Measurements from ENCODE around the gene TMEM164. TPM values are rescaled to one million over a fixed set of nuclear protein-coding genes. Genes with fewer than 3 reads are reported as not detected.

Gene TMEM164
- total and polyA plus RNA-seq, 10 of the 15 experiments (the other 5 are each of a cell fraction or from before 2014, with no cell fraction given) = 0.61 to 18.3 (median 7.0) TPM

DNA sequence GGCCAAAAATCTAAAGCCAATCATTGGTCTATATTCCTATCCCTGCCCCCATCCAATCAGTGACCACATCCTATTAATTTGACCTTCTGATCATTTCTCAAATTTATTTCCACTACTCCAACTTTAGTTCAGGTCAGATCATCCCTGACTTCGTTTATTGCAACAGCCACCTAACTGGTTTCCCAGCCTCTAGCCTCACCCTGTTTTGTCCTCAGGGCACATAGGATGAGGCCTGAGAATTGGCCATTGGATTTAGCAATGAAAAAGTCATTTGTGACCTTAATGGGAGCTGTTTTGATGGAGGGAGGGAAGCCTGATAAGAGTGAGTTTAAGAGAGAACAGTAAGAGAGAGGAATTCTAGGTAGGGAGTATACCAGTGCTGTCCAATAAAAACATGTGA, 160.0 kb downstream of the TMEM164 start (continued):
- TF ChIP-seq, protein P1, sequence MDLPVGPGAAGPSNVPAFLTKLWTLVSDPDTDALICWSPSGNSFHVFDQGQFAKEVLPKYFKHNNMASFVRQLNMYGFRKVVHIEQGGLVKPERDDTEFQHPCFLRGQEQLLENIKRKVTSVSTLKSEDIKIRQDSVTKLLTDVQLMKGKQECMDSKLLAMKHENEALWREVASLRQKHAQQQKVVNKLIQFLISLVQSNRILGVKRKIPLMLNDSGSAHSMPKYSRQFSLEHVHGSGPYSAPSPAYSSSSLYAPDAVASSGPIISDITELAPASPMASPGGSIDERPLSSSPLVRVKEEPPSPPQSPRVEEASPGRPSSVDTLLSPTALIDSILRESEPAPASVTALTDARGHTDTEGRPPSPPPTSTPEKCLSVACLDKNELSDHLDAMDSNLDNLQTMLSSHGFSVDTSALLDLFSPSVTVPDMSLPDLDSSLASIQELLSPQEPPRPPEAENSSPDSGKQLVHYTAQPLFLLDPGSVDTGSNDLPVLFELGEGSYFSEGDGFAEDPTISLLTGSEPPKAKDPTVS (IDR thresholded peaks at IDR 0.05; ENCODE audit: low read depth, low read length) = no peak
- TF ChIP-seq ASH2L (IDR thresholded peaks at IDR 0.05; ENCODE audit: borderline replicate concordance, low read depth) (no peak), MEF2B (IDR thresholded peaks at IDR 0.05; ENCODE audit: partially characterized antibody, poor library complexity, severe bottlenecking) (no peak), ZNF24 (IDR thresholded peaks at IDR 0.05) (no peak), STAT3 (IDR thresholded peaks at IDR 0.05; ENCODE audit: low read depth, low read length) (no peak), KLF5 (IDR thresholded peaks at IDR 0.05; ENCODE audit: partially characterized antibody) (no peak), MEF2A (IDR thresholded peaks at IDR 0.05; ENCODE audit: insufficient read depth, low read depth, low read length) (no peak), MXI1 (IDR thresholded peaks at IDR 0.05; ENCODE audit: low read depth, low read length) (no peak), RAD21 (IDR thresholded peaks at IDR 0.05; ENCODE audit: insufficient read depth, low read depth, low read length) (no peak), RAD51 (IDR thresholded peaks at IDR 0.05) (no peak)
- TF ChIP-seq, protein P2, sequence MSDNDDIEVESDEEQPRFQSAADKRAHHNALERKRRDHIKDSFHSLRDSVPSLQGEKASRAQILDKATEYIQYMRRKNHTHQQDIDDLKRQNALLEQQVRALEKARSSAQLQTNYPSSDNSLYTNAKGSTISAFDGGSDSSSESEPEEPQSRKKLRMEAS (IDR thresholded peaks at IDR 0.05; ENCODE audit: low read depth, low read length) = no peak

DNA sequence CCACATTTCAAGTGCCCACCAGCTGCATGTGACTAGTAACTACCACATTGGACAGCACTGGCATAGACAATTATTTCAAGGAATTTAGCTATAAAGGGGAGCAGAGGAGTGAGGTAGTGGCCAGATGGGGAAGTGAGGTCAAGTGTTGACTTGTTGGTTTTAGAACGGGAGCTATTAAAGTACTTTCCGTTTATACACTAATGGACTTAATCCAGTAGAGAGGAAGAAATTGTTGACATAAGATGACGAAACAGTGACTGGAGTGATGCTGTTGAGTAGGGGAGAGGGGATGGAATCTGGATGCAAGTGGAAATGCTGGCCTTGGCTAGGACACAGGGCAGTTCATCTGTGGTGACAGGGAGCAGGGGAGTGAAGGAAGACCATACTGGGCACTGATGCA, 160.6 kb downstream of the TMEM164 start:
- H2AFZ ChIP-seq (ENCODE audit: control insufficient read depth, low read depth, low read length) = no peak overlapping the region
- FAIRE-seq = no peak
- H3K36me3 ChIP-seq (ENCODE audit: control insufficient read depth in 2 of 2, insufficient read depth in 2 of 2, low read length in 1 of 2) = no peaks in the 10 kb centered on the region; a peak in 1 of 4 replicates
- intact Hi-C loops (cut with micrococcal nuclease; ENCODE audit: unreplicated experiment) (loop anchor here (5.0 kb wide), 1 partner anchor 689 kb away; no protein-coding TSS in a partner anchor), in situ Hi-C loops (cut with MboI) (loop anchor here (5.0 to 25.0 kb wide), 2 partner anchors 244 to 524 kb away; no protein-coding TSS in a partner anchor)
- SMC1A ChIA-PET (ENCODE audit: uncharacterized antibody, unreplicated experiment) = interaction anchor here (0.9 to 2.4 kb wide), 4 partner anchors 147 to 249 kb away, joined by 3 to 7 read pairs (median 4); no protein-coding TSS in a partner anchor
- no peaks in the 10 kb centered on the region for H3K79me2 ChIP-seq (ENCODE audit: control insufficient read depth, insufficient read depth, low read length)
- H3K4me2 ChIP-seq (ENCODE audit: control insufficient read depth, insufficient read depth) = no peak overlapping the region
- H4K20me1 ChIP-seq (ENCODE audit: control insufficient read depth, insufficient read depth) = no peaks in the 10 kb centered on the region
- no peak overlapping the region for H3K9ac ChIP-seq (ENCODE audit: control insufficient read depth, insufficient read depth, low read length)
- no TSS peak for BruUV-seq (replicated peaks)
- ATAC-seq = no peak
- CTCF ChIA-PET = interaction anchor here (0.7 to 23.7 kb wide), 7 partner anchors 9 to 247 kb away, joined by 3 to 792 read pairs (median 5); no protein-coding TSS in a partner anchor
- peaks cover 11% of the 10 kb centered on the region for H3K4me1 ChIP-seq (ENCODE audit: control insufficient read depth, insufficient read depth, low read length)
- no peaks in the 10 kb centered on the region for H3K9me3 ChIP-seq (replicated peaks; ENCODE audit: control insufficient read depth, insufficient read depth, low read length)
- DNase-seq (ENCODE audit: low read depth, low spot score) = no peak
- no peaks in the 10 kb centered on the region for H3K27me3 ChIP-seq (replicated peaks in 1 of 2; ENCODE audit: control insufficient read depth in 2 of 2, insufficient read depth in 2 of 2, low read length in 1 of 2)
- POLR2A ChIA-PET = no interaction called here
- 45% methylated on average over 3 of the region's 3 CpGs for WGBS (ENCODE audit: insufficient coverage, insufficient replicate concordance, low lambda C conversion rate, missing lambda C conversion rate)
- no peak overlapping the region for H3K27ac ChIP-seq (ENCODE audit: control insufficient read depth, insufficient read depth)
- no peak overlapping the region for H3K4me3 ChIP-seq
- RAD21 ChIA-PET (ENCODE audit: unreplicated experiment) = interaction anchor here (9.3 kb wide), 1 partner anchor 248 kb away, joined by 130 read pairs; no protein-coding TSS in a partner anchor
- TF ChIP-seq, protein P3, sequence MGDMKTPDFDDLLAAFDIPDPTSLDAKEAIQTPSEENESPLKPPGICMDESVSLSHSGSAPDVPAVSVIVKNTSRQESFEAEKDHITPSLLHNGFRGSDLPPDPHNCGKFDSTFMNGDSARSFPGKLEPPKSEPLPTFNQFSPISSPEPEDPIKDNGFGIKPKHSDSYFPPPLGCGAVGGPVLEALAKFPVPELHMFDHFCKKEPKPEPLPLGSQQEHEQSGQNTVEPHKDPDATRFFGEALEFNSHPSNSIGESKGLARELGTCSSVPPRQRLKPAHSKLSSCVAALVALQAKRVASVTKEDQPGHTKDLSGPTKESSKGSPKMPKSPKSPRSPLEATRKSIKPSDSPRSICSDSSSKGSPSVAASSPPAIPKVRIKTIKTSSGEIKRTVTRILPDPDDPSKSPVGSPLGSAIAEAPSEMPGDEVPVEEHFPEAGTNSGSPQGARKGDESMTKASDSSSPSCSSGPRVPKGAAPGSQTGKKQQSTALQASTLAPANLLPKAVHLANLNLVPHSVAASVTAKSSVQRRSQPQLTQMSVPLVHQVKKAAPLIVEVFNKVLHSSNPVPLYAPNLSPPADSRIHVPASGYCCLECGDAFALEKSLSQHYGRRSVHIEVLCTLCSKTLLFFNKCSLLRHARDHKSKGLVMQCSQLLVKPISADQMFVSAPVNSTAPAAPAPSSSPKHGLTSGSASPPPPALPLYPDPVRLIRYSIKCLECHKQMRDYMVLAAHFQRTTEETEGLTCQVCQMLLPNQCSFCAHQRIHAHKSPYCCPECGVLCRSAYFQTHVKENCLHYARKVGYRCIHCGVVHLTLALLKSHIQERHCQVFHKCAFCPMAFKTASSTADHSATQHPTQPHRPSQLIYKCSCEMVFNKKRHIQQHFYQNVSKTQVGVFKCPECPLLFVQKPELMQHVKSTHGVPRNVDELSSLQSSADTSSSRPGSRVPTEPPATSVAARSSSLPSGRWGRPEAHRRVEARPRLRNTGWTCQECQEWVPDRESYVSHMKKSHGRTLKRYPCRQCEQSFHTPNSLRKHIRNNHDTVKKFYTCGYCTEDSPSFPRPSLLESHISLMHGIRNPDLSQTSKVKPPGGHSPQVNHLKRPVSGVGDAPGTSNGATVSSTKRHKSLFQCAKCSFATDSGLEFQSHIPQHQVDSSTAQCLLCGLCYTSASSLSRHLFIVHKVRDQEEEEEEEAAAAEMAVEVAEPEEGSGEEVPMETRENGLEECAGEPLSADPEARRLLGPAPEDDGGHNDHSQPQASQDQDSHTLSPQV (IDR thresholded peaks at IDR 0.05) = no peak
- TF ChIP-seq ESRRA (IDR thresholded peaks at IDR 0.05; ENCODE audit: low read length) (no peak), PAX8 (IDR thresholded peaks at IDR 0.05) (no peak), SPI1 (IDR thresholded peaks at IDR 0.05; ENCODE audit: borderline replicate concordance, insufficient read depth, low read depth, low read length) (no peak), FOXM1 (IDR thresholded peaks at IDR 0.05; ENCODE audit: low read depth, low read length) (no peak), SRF (IDR thresholded peaks at IDR 0.05; ENCODE audit: low read depth in 2 of 2, low read length in 2 of 2) (no peak)

Measured in GM12878 (cell line).